ENCODE measurements around the gene DNAH6.

- no peak for TF ChIP-seq CTCF (IDR thresholded peaks at IDR 0.05)
- no peak for TF ChIP-seq POLR2AphosphoS5 (IDR thresholded peaks at IDR 0.05)
- TF ChIP-seq POLR2A (IDR thresholded peaks at IDR 0.05): no peak
- no peak for TF ChIP-seq EP300 (IDR thresholded peaks at IDR 0.05; ENCODE audit: low read depth)
These were observed 133.3 kb downstream of the DNAH6 start for GRCh38 chr2:84649487-84650142.

All from transverse colon (tissue), 4 donors.